Pancreas (tissue), 10 donors: ENCODE results near the gene POLR1E. TPM values are rescaled to one million over a fixed set of nuclear protein-coding genes. Genes with fewer than 3 reads are reported as not detected.

Source experiments
- ATAC-seq, 4 donors: fragments of 200-7000 bp; cut with Tn5 transposase; one replicate each; pipeline versions ENCODE4 v1.8.0 to v1.9.1; 2020; ENCODE audit warnings: mild to moderate bottlenecking in 4 of 4, moderate library complexity in 4 of 4
- DNase-seq, 6 donors: peaks; one replicate each; pipeline ENCODE4 v3.0.0-alpha.2; 2020
- FAIRE-seq: peaks from 2 replicates; lab custom pipeline; 2012; peaks lifted over from hg19 to GRCh38; lab: Jason Lieb, UNC
- H3K27ac ChIP-seq, 4 donors: fragments of 200-600 bp; sonication (generic); 1 replicate in 3 of 4; 2 replicates in 1 of 4; pipeline versions ENCODE4 v1.5.0 to v1.8.0; 2020
- H3K27me3 ChIP-seq, 4 donors: fragments of 200-600 bp; one replicate each; pipeline ENCODE4 v1.8.0; 2021
- H3K36me3 ChIP-seq, 3 donors: fragments of 200-600 bp; sonication (generic) in 1 of 3; one replicate each; pipeline versions ENCODE4 v1.5.0 to v1.8.0; 2020 to 2021
- H3K4me1 ChIP-seq, 3 donors: fragments of 200-600 bp; one replicate each; pipeline ENCODE4 v1.8.0; 2021
- H3K4me3 ChIP-seq, 4 donors: fragments of 200-600 bp; sonication (generic) in 2 of 4; one replicate each; pipeline versions ENCODE4 v1.5.0 to v1.8.0; 2020 to 2021
- H3K9me3 ChIP-seq, 4 donors: fragments of 200-600 bp; one replicate each; pipeline ENCODE4 v1.8.0; 2021
- WGBS, 2 donors: extraction: QIAGEN DNeasy Blood & Tissue Kit; methylation state at CpG; one replicate each; pipeline ENCODE4 v1.1.7; 2013; 5-methylcytosine and 5-hydroxymethylcytosine counted together
- intact Hi-C, 3 donors: fragments of 100-400 bp; cut with DNase I; formaldehyde crosslinking; loops; one replicate each; pipeline versions ENCODE4 v1.11.1 to v1.14.2; 2022
- polyA plus RNA-seq, 2 donors: library from polyadenylated mRNA; stranded (reverse); fragments of 200-250 nt; gene quantifications; one replicate each; pipeline ENCODE4 v1.2.3, GENCODE V29; 2013
- total RNA-seq, 6 donors: library from RNA; stranded (reverse); fragmentation: NEBNext Ultra II Directional in 4 of 6; extraction: Animal tissue kit (Norgen Biotek cat#: 25700) in 4 of 6; gene quantifications; one replicate each; pipeline versions ENCODE4 v1.2.1 to v1.2.4, GENCODE V29; 2021 to 2023
- TF ChIP-seq, protein P1 (sequence below), 4 donors: fragments of 200-600 bp; sonication (generic) in 3 of 4; IDR thresholded peaks; one replicate each; pipeline versions ENCODE4 v1.5.0 to v1.8.0; 2021; ENCODE audit warnings: antibody characterized with exemption in 4 of 4
- donor health status: healthy with polysubstance abuse.
- donor health status: DM: no; HTN: no; CAD: no; lungs with moderate emphysema.
- donor health status: DM: no; HTN: no; CAD: no.
- donor health status: control.
- donor health status: control.
- donor health status: Bipolar disorder and iron deficiency.
- donor health status: DM: yes; HTN: yes; CAD: no.
- donor health status: DM: no; HTN: no; CAD: no.
- donor health status: DM: no; HTN: no; CAD: no.
- donor health status: DM: yes; HTN: yes; CAD: no.

The POLR1E gene
- total and polyA plus RNA-seq, 8 donors, result 11.9 to 30.1 (median 17.1) TPM

DNA sequence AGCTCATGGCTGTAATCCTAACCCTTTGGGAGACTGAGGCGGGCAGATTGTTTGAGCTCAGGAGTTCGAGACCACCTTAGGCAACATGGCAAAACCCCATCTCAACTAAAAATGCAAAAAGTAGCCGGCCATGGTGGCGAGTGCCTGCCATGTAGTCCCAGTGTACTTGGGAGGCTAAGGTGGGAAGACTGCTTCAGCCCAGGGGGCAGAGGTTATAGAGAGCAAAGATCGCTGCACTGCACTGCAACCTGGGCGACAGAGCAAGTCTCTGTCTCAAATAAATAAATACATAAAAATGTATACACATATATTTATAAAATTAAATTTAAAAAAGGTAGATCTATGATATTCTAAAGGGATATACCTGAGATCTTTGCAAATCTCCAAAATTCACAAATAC, 39.9 kb upstream of the POLR1E start:
- Histone ChIP-seq H3K9me3 (no peaks in the 10 kb centered on the region), H3K4me1 (peaks cover 0 to 13% (median 10%) of the 10 kb centered on the region in 3 donors), H3K27ac (no peak overlapping the region), H3K36me3 (peaks cover 0 to 16% (median 10%) of the 10 kb centered on the region in 3 donors), H3K4me3 (no peak overlapping the region), H3K27me3 (no peaks in the 10 kb centered on the region)
- DNase-seq, result no peak
- FAIRE-seq, result no peak
- ATAC-seq, result no peak
- intact Hi-C loops, result no loop called here
- 90 to 95% methylated on average over 6 of the region's 6 CpGs for WGBS, 2 donors
- TF ChIP-seq, protein P1, sequence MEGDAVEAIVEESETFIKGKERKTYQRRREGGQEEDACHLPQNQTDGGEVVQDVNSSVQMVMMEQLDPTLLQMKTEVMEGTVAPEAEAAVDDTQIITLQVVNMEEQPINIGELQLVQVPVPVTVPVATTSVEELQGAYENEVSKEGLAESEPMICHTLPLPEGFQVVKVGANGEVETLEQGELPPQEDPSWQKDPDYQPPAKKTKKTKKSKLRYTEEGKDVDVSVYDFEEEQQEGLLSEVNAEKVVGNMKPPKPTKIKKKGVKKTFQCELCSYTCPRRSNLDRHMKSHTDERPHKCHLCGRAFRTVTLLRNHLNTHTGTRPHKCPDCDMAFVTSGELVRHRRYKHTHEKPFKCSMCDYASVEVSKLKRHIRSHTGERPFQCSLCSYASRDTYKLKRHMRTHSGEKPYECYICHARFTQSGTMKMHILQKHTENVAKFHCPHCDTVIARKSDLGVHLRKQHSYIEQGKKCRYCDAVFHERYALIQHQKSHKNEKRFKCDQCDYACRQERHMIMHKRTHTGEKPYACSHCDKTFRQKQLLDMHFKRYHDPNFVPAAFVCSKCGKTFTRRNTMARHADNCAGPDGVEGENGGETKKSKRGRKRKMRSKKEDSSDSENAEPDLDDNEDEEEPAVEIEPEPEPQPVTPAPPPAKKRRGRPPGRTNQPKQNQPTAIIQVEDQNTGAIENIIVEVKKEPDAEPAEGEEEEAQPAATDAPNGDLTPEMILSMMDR (IDR thresholded peaks at IDR 0.05), result no peak

DNA sequence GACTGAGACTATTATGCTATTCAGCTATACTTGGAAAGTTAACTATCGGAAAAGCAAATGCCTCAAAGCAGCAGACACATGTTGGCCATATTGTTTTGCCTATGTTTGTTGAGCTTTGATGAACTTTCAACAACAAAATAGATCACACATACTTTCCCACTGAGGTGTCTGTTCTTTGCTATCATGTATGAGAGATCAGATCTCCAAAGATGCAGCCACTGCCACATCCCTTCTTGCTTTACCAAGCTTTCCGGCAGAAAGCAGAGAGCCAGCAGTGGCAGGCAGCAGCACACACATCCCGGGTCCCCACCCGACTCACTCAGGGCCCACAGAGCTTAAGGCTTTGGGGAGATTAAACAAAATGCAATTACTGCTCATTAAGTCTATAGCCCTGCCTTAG, 39.3 kb upstream of the POLR1E start:
- TF ChIP-seq, protein P1 (IDR thresholded peaks at IDR 0.05), result no peak
- Histone ChIP-seq H3K9me3 (no peaks in the 10 kb centered on the region), H3K4me3 (no peak overlapping the region), H3K4me1 (peaks cover 0 to 13% (median 10%) of the 10 kb centered on the region in 3 donors), H3K27me3 (no peaks in the 10 kb centered on the region), H3K27ac (no peak overlapping the region), H3K36me3 (peaks cover 0 to 10% (median 6%) of the 10 kb centered on the region in 3 donors)
- ATAC-seq, result no peak
- DNase-seq, result no peak
- intact Hi-C loops, result no loop called here
- 95 to 97% methylated on average over 4 of the region's 4 CpGs for WGBS, 2 donors
- FAIRE-seq, result no peak

DNA sequence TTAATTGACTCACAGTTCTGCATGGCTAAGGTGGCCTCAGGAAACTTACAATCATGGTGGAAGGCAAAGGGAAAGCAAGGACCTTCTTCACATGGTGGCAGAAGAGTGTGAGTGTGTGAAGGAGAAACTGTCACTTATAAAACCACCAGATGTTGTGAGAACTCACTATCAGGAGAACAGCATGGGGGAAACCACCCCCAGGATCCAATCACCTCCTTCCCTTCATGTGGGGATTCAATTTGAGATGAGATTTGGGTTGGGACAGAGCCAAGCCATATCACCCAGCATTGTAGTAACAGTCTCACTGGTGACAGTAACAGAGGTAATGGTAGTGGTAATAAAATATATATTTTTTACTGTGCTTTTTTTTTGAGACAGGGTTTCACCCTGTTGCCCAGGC, 38.6 kb upstream of the POLR1E start:
- H3K9me3 ChIP-seq, result no peaks in the 10 kb centered on the region
- peaks cover 0 to 3% (median 1%) of the 10 kb centered on the region in 3 donors for H3K36me3 ChIP-seq
- ATAC-seq (no peak), FAIRE-seq (no peak), DNase-seq (no peak)
- TF ChIP-seq, protein P1 (IDR thresholded peaks at IDR 0.05), result no peak
- H3K27me3 ChIP-seq, result no peaks in the 10 kb centered on the region
- H3K27ac ChIP-seq, result no peak overlapping the region
- H3K4me3 ChIP-seq, result no peak overlapping the region
- peaks cover 0 to 13% (median 10%) of the 10 kb centered on the region in 3 donors for H3K4me1 ChIP-seq
- intact Hi-C loops, result no loop called here

DNA sequence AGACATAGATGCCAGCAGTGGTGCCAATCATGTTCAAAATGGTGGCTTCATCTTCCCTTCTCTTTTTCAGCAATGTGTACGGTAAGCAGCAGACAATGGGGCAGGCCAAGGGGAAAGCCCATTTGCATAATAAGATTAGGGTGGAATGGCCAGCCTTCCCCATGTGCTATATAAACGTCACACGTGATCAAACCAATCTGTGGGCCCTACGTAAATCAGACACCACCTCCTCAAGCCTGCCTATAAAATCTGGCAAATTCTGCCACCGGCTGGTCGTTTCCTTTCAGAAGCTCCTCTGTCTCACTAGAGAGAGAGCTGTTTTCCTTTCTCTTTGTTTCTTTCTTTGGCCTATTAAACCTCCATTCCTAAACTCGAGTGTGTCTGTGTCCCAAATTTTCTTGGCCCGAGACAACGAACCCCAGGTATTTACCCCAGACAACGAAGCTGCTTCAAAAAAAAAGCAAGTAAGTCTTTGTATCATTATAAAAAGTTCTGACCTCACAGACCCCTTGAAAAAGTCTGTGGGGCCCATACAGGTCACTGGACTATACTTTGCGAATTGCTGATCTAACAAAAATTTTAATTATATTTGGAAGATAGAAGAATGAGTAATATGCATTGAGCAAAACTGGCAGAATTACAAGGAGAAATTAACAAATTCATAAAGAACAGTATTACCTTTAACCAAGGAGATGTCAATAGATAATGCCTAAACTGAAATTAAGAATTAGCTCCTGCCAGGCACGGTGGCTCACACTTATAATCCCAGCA, 35.7 kb upstream of the POLR1E start:
- no peak overlapping the region for H3K4me3 ChIP-seq
- intact Hi-C loops, result no loop called here
- peaks cover 5 to 14% (median 12%) of the 10 kb centered on the region in 3 donors for H3K4me1 ChIP-seq
- 88 to 90% methylated on average over 12 of the region's 12 CpGs for WGBS, 2 donors
- FAIRE-seq (no peak), DNase-seq (no peak), ATAC-seq (no peak)
- no peaks in the 10 kb centered on the region for H3K36me3 ChIP-seq
- no peaks in the 10 kb centered on the region for H3K9me3 ChIP-seq
- H3K27me3 ChIP-seq, result no peaks in the 10 kb centered on the region
- TF ChIP-seq, protein P1 (IDR thresholded peaks at IDR 0.05), result no peak
- H3K27ac ChIP-seq, result no peak overlapping the region

DNA sequence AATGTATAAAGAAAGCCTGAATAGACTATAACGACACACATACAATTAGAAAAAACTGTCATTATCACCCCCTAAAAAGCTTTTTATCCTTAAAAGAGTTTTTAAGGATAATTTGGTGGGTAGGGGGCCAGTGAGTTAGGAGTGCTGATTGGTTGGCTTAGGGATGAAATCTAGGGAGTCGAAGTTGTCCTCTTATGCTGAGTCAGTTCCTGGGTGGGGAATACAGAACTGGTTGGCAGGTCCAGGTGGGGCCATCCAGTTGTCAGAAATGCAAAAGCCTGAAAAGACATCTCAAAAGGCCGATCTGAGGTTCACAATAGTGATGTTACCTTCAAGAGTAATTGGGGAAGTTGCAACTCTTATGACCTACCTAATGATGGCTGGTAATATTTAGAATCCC, 34.1 kb upstream of the POLR1E start:
- no peak for ATAC-seq
- no peaks in the 10 kb centered on the region for H3K36me3 ChIP-seq
- no peak for DNase-seq
- TF ChIP-seq, protein P1 (IDR thresholded peaks at IDR 0.05), result no peak
- no peak for FAIRE-seq
- peaks cover 4 to 12% (median 11%) of the 10 kb centered on the region in 3 donors for H3K4me1 ChIP-seq
- no peak overlapping the region for H3K4me3 ChIP-seq
- H3K9me3 ChIP-seq, result no peaks in the 10 kb centered on the region
- no peaks in the 10 kb centered on the region for H3K27me3 ChIP-seq
- no peak overlapping the region for H3K27ac ChIP-seq
- WGBS, 2 donors, result 82 to 91% methylated on average over 3 of the region's 3 CpGs
- intact Hi-C loops, result no loop called here
